ENCODE measurements around the gene CYP4V2.
A peak's percentile ranks its signal among the peaks of the same experiment; 100 is the strongest.

Gene CYP4V2

DNA sequence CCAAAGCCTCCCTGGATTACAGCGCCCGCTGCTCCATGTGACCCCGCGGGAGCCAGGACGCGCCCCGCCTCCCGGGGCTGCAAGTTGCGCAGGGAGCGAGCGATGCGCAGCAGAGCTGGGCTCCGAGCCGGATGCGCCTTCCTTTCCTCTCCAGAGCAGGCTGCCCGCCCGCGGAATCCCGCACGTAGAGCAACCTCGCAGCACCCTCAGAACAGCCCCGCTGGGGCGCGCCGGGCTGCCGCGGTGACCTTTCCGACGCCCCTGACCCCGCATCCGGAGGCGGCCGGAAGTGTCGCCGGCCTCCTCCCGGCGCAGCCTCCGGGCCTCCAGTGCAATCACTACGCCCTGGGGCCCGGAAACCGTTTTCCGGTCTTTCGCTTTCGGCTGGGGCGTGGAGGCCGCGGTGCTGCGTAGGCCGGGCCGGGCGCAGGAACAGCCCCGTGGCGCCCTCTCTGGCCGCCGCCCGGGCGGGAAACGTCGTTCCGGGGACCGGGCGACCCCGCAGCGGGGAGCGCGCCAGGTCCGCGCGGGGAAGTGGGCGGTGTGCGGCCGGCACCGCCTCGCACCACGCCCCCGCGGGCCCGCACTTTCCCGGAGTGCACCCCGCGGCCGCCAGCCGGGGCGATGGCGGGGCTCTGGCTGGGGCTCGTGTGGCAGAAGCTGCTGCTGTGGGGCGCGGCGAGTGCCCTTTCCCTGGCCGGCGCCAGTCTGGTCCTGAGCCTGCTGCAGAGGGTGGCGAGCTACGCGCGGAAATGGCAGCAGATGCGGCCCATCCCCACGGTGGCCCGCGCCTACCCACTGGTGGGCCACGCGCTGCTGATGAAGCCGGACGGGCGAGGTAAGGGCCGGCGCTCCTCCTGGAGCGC, at the start of gene CYP4V2:
CYP4V2 (plus strand) TSS at position 368 of the 866 bp plus-strand sequence; CDS start at position 625, 257 bp downstream.
- DNase-seq: peak; percentile 64

DNA sequence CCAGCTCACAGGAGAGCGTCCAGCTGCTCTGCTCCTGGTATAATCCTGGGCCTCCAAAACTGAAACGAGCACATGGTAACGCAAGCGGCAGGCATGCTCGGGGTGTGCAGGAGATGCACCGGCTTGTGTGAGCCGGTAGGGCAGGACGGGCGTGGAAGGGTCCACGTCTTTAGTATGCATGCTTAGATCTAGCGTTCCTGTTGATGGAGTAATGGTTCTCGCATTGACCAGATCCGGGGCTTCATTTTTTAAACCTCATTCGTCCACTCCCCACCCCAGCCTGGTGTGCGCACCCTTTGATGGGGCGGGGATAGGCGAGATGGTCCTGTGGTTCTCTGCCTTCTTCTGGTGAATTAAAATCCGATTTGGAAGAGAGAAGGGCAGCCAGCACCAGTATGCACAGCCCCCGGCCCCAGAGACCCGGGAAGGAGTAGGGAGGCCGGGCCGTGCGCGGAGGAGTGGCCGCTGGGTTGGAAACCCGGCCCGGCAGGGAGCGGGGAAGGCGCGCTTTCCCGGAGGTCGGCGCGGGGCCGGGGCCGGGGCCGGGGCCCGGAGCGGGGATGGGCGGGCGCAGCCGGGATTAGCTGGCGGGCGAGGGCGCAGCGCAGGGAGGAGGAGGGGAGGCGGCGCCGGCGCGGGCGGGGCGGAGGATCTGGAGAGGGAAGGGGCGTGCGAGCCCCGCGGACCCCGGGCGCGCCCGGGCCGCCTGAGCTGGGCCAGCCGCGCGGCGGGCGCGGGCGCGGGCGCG, 47.0 kb upstream of the CYP4V2 start:
- DNase-seq: peak; percentile 1

DNA sequence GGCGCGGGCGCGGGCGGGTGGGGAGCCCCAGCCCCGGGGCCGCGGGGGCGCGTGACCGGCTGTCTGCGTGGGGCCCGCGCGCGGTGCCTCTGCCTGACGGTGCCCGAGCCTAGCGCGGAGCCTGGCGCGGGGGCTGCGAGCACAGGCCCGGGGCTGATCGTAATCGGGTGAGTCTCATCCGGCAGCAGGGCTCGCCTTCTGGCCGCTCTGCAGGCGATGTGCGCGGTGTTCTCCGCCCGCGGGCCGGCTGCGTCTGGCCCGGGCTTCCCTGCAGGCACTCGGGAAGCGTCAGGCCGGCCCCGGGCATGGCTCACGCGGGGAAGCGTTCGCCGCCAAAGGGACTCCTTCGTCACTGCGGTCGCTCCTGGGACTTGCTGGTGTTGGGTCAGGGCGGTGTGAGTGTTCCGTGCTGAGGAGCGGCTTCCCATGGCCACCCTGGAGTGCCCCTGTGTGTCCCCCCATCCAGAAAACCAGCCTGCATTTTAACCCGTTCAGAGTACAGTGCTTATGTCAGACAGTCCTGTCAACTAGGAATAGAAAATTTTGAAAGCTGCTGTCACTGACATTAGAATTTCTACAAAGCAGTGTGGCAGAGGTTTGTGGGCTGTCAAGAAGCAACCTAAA, 46.3 kb upstream of the CYP4V2 start:
- no peak for DNase-seq

DNA sequence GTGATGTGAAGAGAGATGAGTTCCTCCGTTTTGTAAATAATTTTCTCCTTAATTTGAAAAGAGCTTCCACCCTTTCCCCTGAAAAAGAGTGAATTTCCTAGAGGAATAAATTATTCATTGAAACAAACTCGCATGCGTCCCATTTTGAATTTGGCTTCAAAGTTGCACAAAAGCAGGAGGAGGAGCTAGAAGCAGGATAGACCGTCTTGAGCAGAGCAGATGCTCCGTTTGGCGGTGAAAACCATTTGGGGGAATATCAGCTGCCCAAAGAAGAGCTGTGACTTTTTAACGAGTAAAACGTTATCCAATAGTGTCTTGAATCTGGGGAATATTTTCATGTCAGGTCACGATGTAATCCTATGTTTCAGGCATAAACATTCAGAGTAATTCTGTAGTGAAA, 44.9 kb upstream of the CYP4V2 start:
- no peak for DNase-seq

DNA sequence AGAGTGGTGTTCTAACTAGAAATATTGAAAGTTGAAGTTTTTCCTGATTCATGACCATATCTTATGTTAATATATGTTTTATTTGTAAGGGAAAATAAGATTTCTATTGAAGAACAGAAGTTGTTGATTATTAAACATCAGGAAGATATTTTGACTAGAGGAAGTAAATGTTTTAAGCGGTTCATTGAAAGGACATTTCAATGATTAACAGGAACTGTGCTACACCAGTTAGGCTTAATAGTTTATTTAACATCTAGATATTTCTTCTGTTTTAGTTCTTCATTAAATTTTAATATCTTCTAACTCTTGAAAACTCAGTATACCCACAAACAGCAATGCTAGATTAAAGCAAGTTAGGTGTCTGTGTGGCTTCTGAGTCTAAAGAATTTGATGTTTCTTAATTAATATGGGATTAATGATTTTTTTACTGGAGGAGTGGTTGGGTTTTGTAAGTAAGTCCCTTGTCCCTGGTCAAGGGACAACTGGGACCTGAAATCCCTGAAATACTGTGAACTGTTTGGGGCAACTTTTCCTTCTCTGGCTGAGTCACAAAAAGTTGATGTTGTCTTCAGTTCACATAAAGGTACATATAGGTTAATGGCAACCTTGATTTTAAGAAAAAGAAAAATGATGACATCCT, 42.9 kb upstream of the CYP4V2 start:
- DNase-seq: no peak

DNA sequence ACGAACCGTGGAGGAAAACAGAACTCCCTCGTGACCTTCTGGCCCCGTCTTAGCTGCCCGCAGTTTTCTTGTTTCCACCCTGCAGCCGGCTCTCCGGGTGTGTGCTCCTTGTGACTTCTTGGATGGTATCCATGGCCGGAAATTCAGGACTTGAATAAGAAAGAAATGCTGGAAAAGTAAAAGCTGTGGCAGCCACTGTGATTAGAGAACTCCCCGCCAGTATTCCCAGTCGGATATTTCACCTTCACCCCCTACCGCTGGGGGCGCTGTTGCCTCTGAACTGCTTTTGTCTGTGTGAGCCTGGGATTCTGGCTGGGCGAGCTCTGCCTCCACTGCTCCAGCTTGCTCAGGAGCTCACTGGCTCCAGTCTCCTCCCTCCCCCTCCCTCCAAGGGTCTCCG, 41.5 kb upstream of the CYP4V2 start:
- DNase-seq: no peak

DNA sequence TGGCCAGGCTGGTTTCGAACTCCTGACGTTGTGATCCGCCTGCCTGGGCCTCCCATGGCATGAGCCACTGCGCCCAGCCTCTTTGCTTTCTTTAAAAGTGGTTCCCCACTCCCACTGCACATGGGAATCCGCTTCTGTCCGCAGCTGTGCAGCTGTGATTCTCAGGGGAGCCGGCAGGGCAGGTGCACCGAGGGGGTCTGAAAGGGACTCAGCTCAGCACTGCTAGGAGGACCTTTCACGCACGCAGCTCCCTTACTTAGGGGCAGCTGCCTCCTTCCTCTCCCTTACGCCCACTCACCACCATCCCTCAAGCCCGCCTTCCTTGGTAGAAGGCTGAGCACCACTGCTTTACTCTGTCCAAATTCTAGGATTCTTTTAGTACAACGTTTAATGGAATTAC, 40.4 kb upstream of the CYP4V2 start:
- no peak for DNase-seq

DNA sequence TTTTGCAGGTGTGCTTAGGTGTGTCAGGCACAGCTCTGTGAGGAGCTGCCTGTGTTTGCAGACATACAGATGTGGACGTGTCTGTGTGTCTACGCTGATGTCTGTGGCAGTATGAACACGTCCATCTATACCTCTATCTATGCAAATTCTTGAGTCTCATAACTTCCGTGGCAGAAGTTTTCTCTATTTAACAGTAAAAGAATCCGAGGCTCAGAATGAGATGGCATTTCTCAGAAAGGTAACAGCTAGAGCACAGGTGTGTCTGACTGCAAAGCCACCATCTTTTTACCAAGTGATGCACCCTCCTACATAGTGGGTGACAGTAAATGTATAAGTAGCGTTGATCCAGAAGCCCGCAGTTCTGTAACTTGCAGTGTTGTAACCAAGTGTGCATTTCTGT, 39.9 kb upstream of the CYP4V2 start:
- no peak for DNase-seq

DNA sequence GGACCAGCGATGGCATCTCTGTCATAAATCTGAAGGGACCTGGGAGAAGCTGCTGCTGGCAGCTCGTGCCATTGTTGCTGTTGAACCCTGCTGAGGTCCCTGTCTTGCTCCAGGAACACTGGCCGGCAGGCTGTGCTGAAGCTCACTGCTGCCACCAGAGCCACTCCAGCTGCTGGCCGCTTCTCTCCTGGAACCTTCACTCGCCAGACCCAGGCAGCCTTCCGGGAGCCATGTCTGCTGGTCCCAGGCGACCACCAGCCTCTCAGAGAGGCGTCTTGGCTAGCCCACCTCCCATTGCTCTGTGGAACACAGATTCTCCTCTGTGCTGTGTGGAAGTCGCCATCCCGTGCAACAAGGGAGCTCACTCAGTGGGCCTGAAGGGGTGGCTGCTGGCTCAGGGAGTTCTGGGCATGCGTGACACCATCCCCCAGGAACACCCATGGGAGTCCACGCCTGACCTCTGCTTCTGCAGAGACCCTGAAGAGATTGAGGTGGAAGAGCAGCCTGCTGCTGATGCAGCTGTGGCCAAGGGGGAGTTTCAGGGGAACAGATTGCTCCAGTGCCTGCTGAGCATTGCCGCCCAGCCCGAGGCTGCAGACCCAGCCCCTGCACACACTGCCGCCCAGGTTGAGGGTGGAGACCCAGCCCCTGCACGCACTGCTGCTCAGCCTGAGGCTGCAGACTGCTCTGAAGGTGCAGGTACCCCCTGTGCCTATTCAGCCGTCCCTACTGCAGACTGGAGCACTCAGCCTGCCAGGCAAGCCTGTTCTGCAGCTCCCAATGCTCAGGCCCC, 33.1 kb upstream of the CYP4V2 start:
- DNase-seq: no peak

DNA sequence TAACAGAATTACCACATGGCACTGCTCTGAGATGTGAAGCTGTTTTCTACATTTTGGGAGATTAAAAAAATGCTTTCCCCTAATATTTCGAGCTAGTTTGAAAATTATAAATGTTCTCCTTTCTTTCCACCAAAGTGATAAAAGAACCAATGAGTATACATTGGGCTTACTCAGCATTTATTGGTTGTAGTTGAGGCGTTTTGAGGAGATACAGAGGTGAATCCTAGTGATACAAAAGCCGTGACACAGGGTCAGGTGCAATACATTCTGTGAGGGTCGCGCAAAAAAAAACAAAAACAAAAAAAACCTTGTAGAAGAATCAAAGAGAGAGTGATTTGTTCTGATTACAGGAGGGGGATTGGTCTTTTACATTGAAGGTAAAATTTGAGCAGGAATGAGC, 32.4 kb upstream of the CYP4V2 start:
- no peak for DNase-seq

DNA sequence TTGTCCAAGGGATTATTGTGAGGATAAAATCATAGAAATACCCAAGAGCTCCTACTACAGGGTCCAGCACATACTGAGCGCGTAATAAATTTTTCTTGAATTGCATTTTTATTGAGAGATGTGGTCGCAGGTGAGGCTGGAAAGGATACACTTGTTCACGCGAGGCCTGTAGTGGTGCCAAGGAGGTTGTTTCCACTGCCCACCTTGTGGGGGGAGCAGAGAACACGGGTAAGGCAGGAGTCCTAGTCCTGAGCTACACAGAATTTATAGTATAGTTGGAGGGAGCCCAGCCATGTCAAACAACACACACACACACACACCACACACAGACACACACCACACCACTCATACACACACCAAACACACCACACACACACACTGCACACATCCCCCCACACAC, 31.8 kb upstream of the CYP4V2 start:
- no peak for DNase-seq

DNA sequence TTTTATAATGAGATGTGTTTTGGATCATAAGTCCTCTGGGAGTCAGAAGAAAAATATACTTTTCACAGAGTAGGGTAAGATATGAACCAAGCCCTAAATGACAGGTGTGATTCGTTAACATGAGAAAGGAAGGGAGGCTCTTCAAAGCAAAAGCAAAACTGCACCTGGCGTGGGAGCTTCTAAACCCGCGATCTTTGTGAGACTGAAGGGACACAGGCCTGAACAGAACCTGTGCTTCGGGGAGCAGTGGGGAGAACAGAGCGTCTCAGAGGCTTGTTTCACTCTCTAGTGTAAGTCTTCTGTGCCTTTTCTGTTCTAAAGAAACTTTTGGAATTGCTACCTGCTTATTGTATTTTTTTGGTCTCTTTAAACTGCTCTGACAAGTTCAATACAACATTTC, 30.2 kb upstream of the CYP4V2 start:
- no peak for DNase-seq

DNA sequence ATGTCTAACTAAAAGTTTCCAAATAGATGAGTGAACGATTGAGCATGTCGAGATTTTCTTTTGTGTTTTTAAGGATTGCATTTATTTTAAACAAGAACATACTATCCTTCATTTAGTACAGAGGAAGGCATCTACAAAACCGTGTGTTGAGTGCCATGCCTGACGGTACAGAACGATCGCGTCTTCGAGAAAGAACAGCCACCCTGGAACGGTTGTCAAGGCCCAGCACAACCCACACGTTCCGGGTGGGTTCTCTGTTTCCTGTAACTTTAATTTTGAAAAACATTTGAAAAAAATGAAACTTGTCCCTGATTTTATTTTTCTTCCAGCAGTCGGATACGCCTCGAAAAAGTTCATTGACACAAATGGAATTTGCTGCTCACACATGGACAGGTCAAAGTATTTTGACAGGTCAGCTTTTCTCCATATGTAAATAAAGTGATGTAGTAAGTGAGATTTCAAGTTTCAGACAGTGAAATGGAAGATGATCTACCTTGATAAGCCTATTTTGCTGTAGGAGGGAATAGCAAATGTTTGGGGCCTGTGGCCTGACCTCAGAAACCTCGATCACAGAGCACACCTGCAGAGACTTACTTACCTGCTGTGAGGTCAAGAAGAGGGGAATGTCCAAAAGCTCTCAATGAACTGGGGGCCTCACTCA, 24.4 kb upstream of the CYP4V2 start:
- DNase-seq: no peak

DNA sequence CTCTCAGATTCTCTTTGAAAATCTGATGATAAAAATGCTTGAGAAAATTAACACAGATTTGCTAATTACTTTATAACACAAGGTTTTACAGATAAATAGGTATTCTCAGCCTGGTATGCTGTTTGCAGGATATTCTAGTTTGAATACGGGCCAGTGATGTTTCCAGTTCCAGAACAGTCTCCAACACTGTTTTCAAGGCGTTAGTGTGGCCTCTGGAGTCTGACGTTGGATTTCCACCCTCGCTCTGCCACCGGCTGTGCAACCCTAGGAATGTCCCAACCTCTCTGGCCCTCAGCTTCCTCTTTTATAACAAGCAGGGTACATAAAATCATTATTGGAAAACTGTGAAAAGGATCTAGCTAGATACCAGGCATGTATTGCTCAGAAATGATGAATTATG, 23.8 kb upstream of the CYP4V2 start:
- DNase-seq: no peak

DNA sequence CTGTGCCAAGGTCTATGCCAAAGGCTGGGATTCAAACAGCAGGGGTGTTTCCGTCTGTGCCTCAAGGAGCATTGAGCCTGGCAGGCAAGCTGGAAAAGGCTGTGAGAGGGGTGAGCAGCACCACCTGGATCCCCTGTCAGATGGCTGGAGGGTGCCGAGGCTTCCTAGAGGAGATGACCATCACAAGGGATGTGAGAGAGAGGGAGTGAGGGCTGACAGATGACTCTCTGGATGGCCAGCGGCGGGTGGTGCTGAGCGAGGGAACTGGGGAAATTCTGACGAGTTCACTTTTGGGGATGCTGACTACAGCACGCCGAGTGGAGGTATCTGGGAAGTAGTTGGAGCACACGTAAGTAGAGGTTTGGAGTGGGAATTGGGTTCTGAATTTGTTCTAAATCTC, 22.6 kb upstream of the CYP4V2 start:
- no peak for DNase-seq

DNA sequence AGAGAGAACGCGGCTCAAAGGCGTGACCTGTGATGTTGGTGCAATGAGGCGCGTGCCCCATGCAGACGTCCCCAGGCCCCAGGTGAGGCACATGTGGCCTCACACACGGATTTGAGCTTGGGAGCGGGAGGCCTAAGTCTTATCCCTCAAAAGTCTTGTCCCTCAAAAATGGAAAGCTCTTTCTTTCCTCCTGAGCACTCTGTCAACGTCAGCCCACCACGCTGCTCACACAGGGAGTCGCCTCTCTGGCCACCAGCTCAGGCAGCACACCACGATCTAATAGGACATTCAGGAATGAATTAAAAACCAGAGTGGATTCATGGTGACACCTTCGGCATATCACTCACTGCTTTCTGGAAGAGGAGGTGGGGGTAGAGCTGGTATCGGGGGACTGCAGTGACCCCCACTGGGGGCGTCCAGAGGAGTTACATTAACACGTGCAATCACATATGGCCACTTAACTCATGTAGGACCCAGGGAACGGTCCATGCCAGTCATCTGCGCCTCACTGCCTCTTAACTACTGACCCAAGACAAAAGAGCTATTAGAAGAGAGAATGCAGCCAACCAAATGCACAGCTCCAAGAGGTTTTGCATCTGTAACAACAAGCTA, 21.9 kb upstream of the CYP4V2 start:
- no peak for DNase-seq

DNA sequence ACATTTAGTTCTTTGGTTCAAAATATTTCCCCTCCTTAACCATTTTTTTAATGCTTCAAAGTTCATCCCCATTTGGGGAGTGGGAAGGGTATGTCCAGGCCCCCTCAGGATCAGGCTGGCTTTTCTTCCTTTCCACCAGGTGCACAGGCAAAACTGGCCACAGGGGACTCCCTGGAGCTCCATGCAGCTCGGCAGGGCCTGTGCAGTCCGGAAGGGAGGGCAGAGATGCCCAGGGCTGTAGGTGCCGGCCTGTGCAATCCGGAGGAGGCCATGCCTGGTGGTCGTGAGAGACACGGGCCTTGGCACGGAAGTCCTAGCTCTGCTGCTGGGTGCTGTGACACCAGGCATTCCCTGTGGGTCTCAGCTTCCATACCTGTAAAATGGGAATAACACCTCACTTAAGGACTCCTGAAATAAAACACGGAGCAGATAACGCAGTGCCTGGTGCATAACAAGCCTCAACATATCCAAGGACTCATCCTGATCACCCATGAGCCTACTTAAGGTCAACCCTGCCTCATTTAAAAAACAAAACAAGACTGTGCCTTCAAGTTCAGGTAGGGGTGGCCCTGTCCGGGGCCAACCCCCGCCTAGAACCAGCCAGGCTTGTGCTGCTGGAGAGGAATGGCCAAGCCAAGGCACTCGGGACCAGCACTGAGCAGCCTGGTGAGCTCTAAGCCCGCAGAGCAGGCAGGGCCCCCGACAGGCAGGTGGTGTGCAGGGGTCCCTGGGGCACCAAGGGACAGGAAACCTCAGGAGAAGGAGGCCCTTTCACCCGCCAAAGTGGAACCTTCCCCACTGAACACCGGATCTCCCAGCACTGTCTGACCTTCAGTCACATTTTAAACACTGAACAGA, 21.2 kb upstream of the CYP4V2 start:
- DNase-seq: no peak

DNA sequence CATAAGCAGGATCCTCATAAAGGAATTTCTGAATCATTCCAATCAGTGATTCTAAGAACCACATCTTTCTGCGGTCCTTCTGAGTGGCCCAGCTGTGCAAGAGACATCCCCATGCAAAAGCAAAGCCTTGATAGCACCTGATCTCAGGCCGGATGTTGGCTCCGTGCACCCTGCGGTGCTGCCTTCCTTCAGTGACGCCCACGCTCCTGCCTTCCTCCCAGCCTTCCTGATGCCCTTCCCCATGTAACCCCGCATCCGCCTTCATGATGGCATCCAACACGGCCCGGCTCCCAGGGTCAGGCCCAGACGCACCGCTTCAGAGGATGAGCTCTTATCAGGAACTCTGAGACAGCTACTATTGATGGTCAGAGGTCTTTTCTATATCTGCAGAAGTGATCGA, 20.4 kb upstream of the CYP4V2 start:
- DNase-seq: no peak

DNA sequence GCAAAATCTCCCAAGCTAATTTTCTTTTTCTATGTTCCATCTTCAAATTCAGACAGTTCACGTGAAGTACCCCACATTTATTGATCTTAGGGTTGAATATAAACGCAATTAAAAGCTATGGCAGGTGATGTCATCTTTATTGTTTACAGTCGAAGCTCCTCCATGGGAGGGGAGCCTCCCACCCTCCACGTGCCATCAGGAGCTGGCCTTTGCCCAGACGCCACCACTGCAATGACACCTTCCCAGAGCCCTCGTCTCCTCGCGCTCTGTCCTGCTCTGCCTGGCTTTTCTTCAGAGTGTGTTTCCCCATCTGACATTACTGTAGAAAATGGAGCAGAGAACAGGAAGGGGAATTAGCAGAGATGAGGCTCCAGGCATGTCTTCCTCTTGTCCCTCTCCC, 18.8 kb upstream of the CYP4V2 start:
- DNase-seq: no peak

DNA sequence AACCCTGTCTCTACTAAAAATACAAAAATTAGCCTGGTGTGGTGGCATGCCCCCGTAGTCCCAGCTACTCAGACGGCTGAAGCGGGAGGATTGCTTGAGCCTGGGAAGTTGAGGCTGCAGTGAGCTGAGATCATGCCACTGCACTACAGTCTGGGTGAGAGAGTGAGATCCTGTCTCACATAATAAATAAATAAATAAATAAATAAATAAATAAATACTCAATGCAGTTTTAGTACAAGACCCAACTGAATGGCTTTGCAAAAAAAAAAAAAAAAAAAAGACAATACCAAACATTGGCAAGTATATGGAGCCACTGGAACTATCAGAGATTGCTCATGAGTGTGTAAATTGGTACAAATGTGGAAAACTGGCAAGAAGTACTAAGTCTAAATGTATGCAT, 3.3 kb upstream of the CYP4V2 start:
- no peak for DNase-seq

DNA sequence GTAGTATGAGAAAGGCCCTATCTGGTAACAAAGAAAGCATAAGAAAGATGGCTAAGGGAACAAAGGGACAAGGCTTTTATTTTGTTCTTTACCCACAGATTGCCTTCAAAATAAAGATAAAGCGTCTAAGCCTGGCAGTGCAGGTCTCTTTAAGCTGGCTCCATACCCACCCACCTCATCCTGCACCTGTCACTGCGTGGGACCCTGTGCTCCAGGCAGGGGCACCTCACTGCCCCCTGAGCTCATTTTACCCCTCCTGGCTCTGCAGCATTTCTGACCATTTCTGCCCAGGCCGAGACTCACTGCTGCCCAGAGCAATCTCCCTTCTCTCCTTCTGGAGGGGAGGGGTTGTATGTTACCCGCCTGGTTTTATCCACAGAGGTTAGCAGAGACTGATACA, 1.7 kb upstream of the CYP4V2 start:
- no peak for DNase-seq
